Panc1 (cell line): ENCODE data around the gene UBXN6.

Experiments
- POLR2AphosphoS5 ChIP-seq: IDR thresholded peaks from 2 replicates; pipeline ENCODE4 v1.6.1; 2012; ENCODE audit warnings: mild to moderate bottlenecking, low read depth, low read length, moderate library complexity
- REST ChIP-seq, 2 experiments: IDR thresholded peaks; 2 replicates each; pipeline ENCODE4 v1.6.1; 2011 to 2012; ENCODE audit warnings: low read depth in 2 of 2, control low read depth in 1 of 2, low read length in 1 of 2, mild to moderate bottlenecking in 1 of 2, moderate library complexity in 1 of 2; ENCODE audit not compliant: insufficient read depth in 1 of 2
- TF ChIP-seq, protein P1 (sequence below): fragments of 450-650 bp; IDR thresholded peaks from 2 replicates; pipeline ENCODE4 v1.5.1; 2017; ENCODE audit warnings: mild to moderate bottlenecking

DNA sequence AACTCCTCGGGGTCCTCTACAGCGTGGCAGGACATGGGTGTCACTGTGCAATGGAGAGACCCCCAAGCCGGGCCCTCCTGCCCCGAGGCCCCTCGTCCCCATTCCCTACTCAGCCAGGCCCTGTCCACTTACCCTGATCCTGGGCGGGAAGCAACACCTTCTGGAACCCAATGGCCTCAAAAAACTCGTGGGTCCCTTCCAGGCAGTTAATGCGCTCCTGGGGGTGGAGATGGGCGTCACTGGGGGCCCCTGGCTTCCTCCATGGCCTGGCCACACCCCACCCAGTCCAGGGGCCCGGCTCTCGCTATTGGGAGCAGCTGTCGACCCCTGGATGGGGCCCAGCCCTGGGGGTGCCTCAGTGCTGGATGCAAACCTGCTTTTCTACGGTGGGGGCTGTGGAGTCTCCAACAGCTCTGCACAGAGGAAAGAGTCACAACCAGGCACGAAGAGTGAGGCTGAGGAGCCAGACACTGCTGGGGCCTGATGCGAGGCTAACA is 10.8 kb downstream of the UBXN6 start:
- TF ChIP-seq, protein P1, sequence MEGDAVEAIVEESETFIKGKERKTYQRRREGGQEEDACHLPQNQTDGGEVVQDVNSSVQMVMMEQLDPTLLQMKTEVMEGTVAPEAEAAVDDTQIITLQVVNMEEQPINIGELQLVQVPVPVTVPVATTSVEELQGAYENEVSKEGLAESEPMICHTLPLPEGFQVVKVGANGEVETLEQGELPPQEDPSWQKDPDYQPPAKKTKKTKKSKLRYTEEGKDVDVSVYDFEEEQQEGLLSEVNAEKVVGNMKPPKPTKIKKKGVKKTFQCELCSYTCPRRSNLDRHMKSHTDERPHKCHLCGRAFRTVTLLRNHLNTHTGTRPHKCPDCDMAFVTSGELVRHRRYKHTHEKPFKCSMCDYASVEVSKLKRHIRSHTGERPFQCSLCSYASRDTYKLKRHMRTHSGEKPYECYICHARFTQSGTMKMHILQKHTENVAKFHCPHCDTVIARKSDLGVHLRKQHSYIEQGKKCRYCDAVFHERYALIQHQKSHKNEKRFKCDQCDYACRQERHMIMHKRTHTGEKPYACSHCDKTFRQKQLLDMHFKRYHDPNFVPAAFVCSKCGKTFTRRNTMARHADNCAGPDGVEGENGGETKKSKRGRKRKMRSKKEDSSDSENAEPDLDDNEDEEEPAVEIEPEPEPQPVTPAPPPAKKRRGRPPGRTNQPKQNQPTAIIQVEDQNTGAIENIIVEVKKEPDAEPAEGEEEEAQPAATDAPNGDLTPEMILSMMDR = no peak
- TF ChIP-seq POLR2AphosphoS5 (no peak), REST (IDR thresholded peaks at IDR 0.05; ENCODE audit: insufficient read depth in 1 of 2, low read depth in 2 of 2, low read length in 1 of 2) (no peak)
